ENCODE measurements around the gene HSPA12A.

Gene HSPA12A

DNA sequence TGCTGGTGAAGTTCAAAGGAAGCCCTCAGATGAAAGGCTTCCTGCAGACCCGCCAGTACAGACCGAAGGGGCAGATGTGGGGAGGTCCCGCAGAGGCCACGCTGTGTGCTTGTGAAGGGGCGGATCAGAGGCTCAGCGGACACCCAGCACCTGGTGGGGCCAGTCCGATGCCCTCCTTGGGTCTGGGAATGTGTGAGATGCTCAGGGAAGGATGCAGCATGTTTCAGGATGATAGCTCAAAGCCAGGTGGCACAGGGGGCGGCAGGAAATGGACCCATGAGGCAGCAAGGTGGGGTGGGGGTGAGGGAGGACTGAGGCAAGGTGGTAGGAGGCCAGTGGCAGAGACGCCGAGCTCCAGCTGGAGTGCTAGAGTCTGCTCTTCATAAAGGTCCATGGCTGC is 27.9 kb upstream of the HSPA12A start:
- no peak for DNase-seq

DNA sequence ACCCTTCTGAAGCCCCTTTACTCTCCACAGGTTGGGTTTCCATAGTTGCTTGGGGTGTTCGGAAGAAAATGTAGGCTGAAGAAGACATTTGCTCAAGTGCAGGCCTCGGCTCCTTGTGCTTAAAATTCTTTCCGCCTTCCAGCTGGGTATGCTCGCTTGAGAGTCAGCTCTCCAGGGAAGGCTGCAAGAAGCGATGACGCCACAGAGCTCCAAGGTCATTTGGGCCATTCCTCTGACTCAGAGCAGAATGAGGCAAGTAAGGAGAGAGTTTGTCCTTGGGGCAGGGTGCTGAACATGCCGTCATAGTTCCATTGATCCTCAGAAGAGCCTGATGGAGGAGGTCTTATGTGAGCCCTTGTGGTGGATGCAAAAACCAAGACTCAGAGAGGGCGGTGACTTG is 27.4 kb upstream of the HSPA12A start:
- DNase-seq, result no peak

DNA sequence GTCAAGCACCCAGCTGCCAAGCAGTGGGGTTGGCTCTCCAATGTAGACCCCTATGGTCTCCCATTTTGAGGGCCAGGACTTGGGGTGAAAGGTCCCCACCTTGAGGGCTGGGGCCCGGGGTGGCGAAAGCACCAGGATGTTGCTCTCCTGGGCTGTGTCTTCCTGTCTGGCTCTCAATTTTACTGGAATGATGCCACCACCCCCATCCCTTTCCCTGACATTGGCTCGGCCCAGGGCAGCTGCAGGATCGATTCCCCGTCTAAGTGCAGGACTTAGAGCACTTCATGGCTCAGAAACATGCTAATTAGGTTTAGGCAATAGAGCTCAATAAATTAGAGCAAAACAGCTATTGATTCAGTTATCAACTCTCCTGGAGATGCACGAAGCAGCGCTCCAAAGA is 27.0 kb upstream of the HSPA12A start:
- DNase-seq, result no peak

DNA sequence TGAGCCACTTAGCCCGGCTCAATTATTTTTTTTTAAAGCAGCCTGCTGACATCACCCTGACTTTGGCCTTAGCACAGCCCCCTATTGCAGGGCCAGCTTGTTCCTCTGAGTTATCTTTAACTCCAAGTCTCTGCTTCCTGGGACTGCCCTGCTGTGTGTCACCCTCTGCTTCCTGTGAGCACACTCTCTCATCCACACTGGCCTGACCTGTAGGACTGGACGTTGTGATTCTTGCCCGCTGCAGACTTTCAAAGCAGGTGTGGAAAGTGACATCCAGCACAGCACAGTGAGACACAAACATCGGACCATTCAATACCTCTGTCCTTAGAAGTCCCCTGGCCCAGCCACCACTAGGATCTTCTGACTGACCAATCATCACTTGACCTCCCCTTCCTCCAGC is 26.4 kb upstream of the HSPA12A start:
- DNase-seq, result no peak

DNA sequence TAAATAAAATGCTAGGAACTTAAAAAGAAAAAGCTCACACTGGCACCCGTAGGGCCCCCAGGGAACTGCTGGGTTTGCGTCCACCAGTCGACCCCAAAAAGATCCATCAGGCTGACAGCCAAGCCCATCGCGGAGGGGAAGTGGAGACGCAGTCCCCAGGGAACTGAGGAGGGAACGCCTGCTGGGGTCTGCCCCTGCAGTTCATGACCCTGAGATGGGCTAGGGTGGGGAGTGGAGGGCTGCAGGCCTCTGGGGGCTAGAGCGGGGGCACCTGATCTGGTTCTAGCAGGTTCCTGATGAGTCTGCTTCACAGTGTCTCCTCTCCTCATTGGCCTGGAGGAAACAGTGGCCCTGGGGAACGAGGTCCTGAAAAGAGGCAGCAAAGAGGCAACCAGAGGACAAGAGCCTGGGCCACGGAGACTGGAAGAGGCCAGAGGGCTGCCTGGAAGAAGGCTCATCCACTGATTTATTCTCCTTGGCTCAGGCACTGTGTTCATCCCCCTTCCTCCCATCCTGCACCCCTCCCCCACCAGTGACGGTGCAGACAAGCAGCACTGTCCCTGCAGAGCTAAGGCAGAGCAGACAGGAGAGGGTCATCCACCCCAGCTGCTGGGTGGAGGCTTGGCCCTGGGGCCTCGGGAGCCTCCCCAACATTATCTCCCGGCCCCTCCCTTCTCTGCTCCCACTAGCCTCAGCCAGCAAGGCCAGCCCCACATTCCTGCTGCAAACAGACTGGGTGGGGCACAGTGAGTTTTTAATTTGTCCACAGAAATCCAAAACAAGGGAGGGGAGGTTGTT is 24.7 kb upstream of the HSPA12A start:
- no peak for DNase-seq

DNA sequence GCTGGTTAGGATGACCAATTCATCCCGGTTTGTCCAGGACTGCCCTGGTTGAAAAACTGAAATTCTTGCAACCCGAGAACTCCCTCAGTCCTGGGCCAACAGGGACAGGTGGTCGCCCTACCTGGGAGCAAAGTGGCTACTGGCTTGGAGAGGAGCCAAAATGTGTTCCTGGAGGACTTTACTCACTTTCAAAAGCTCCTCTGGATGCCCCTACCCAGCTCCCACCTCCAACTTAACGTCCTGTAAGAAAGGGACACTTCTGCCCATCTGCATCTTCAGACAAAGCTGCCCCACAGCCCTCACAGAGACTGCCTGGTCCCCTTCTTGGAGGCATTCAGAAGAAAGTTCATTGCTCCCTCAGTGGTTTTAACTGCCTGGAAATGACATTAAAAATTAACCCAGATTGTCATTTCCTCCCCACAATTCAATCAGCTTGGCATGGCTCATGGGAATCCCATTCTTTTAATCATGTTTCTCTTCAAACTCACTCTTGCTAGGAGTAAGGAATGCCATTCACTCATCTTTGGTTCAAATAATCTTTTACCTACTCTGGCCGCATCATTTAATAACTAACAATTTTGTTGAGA is 24.0 kb upstream of the HSPA12A start:
- DNase-seq, result no peak

DNA sequence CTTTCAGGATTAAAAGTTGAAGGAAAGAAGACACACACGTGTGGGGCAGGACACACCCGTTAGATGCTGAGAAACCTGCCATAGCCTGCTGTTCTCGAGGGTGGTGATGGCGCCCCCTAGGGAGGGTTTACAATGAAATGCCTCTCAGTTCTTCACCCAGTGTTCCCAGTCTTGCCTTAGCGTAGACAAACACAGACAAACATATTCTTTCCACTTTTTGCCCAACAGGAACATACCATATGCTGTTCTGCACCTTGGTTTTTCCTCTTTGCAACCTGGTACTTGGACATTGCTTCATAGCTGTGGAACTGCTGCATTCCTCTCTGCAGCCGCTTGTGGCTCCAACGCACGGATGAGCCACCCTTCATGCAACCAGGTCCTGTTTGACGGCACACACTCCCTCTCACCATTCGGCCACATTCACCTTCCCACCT is 23.3 kb upstream of the HSPA12A start:
- peak; percentile 50 to 79 (median 54) for DNase-seq

DNA sequence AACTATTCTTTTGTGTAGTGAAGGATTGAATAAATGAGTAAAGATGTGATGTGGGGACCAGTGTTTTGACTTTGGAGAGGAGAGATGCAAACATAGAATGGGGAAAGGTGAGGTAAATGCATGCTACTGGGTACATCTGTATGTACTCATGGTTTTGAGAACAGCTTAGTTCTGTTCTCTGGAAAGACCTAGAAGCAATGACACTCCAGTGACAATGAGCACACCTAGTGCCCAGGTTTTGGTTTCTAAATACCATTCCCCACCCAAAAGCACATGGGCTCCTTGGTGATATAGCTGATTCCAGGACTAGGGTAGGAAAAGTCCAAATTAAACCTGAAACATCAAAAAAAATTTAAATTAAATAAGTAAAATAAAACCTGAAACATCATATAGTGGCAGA is 22.6 kb upstream of the HSPA12A start:
- no peak for DNase-seq

DNA sequence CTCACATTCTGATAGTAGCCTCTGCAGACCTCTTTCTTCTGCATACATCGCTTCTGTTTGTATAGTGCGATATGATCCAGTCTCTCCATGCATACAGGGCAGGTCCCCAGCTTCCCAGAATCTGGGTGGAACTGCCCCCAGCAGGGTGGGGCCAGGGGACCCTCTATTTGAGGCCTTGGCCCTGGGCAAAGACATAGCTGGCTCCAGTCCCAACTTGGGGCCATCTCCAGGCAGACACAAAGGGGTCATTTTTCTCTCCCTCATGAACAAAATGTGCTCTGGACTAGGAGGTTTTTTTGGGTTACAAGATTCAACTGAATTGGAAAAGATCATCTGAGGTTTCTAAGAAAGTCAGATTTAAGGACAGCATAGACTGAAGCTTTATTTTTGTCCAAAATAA is 21.1 kb upstream of the HSPA12A start:
- no peak for DNase-seq

DNA sequence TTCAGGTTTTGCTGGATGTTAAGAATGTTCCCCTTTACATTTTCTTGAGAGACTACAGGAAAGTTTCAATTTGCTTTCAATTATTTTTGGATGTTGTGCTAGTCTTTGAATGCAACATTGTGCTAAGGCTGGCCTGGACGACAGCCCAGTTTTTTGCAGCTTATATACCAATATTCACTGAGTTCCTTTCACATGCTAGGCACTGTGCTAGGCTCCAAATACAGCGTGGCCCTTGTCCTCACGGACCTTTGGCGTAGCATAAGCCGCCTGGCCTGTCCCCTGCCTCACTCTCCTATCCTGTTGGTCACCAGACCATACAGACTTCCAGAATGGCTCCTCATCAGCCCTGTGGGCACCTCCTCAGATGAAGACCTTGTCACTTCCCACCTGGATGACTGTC is 19.5 kb upstream of the HSPA12A start:
- DNase-seq, result no peak

DNA sequence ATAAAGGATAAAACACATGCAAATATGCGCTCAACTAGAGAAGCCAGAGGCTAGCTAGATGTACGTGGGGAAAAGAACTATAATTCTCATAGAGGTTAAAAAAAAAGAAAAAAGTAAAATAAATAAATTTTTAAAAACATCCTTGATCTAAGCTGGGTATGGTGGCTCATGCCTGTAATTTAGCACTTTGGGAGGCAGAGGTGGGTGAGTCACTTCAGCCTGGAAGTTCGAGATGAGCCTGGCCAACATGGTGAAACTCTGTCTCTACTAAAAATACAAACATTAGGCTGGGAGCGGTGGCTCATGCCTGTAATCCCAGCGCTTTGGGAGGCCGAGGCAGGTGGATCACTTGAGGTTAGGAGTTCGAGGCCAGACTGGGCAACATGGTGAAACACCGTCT is 18.6 kb upstream of the HSPA12A start:
- DNase-seq, result no peak

DNA sequence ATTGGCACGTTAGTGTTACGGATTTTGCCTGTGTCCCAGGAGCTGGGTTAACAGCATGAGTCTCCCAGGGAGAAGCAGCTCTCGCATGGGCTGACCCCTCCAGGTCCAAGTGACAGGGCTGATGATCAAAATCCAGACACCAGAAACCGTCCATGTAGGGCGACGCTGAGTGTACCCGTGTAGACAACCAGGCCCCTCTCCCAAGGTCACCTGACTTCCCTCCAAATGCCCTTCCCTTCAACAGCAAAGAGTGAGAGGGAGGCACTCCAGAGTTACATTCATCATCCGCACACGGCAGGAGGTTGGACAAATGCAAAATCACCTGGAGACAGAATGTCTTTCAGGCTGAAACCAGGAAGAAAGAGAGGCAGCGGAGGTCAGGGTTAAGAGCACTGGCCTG is 14.9 kb upstream of the HSPA12A start:
- no peak for DNase-seq

DNA sequence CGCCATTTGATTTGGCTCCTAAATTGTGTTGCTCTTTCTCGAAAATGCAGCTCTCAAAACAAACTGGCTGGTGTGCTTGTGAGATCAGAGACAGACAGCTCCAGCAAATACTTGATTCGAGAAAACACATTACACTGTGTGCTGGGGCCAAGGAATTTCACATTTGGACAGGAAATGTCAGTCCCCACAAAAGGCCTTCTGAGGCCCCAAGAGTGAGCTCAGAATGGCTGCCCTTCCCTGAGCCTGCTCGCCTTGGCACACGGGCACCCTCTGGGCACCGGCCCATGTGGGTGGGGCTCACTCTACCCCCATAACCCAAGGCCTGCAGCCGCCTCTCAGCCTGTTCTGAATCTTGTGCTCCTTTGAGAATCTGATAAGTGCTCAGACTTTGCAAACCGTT is 13.9 kb upstream of the HSPA12A start:
- DNase-seq, result no peak

DNA sequence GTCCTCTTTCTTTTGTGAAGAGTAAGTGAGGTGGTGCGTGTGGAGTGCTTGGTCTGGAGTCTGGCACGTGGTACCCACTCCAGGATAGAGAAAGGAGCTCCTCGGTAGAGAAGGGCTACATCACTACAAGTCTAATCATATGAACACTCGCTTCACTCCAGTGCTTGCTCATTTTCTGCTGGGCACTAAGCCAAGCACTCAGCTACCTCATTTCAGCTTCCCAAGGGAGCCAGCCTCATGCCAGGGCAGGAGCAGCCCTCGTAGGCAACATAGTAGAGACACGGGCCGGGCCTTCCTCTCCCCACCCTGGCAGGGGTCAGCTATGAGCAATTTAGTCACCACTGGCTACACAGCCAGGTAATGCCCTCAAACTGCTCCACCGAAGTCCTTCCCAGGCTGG is 11.4 kb upstream of the HSPA12A start:
- DNase-seq, result no peak

DNA sequence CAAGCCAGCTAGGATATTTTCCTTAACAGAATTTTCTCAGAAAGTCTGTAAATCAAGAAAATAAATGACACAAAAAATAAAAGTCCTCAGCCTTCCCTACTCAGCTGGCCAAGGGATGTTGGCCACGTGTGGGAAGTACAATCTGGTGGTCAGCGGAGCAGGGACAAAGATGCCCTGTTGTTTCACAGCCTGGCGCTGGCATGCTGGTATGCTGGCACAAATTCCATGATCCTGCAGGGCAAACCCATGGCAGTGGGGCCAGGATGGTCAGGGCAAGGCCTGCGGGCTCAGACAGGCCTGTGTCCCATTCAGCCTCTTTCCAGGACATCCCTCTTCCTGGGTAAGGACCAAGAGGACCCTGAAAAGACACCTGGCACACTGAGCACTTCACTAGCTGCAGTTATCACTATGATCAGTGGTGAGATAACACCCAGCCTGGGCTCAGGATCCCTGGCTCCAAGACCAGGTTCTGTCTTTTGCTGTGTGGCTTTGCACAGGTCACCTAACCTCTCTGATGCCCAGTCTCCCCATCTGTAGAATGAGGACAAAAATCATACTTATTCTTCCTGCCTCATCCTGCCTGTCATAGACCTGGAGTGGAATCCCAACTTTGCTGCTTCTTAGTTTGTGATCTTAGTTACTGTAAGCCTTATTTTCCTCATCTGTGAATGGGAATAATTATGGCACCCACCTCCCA is 10.8 kb upstream of the HSPA12A start:
- no peak for DNase-seq

DNA sequence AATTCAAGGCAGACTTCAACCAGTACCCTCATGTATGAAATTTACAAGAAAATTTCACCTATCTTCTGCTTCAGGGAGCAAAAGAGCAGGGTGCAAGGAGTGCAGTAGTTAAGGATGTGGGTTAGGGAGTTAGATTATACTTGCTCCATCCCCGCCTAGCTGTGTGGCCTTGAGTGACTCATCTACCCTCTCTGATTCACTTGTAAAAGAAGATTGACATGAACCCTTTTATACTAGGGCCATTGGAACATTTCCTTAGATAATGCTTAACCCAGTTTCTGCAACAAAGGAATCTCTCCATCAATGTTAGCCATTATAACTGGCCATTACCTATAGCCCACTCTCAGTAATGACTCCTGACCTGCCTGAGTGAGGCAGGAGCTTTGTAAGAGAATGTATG is 10.2 kb upstream of the HSPA12A start:
- no peak for DNase-seq

DNA sequence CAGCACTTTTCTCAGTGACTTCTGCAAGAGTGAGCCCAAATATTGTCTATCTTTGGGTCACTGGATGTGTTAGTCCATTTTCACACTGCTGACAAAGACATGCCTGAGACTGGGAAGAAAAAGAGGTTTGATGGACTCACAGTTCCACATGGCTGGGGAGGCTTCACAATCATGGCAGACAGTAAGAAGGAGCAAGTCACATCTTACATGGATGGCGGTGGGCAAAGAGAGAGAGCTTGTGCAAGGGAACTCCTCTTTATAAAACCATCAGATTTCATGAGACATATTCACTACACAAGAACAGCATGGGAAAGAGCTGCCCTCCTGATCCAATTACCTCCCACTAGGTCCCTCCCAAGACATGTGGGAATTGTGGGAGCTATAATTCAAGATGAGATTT is 6.1 kb upstream of the HSPA12A start:
- DNase-seq, result no peak

DNA sequence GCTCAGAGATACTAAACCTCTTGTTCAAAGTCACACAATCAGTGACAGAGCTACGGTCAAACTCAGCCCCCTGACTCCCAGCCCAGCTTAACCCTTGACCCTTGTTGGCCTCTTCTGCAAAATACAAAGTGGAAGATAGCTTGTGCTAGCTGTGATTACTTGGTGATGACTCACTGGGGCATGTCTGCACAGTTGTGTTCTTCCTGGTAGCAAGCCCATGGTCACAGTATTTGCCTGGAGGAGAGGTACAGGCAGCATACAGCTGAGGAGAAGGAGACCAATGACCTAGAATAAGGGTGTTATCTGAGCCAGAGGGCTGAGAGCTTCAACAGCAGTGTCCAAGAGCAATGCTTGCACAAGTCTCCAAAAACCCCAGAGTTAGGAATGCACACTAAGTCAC is 5.7 kb upstream of the HSPA12A start:
- DNase-seq, result peak; percentile 15 to 32 (median 26)

DNA sequence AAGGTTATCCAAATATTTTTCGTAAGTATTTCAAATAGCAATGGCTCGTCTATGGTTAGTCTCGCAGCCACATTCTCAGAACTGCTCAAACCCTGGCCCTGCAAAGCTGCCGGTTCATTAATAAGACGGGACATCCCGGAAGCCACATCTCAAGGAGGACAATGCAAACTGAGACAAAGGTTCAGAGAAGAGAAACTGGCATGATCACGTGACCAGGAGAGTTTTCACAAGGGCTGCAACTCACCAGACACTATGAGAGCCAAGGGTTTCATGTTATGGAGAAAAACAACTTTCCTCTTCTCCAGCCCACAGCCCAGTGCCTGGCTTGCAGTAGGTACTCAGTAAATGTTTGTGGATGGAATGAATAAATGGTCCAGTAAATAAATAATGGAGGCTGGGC is 5.0 kb upstream of the HSPA12A start:
- no peak for DNase-seq

DNA sequence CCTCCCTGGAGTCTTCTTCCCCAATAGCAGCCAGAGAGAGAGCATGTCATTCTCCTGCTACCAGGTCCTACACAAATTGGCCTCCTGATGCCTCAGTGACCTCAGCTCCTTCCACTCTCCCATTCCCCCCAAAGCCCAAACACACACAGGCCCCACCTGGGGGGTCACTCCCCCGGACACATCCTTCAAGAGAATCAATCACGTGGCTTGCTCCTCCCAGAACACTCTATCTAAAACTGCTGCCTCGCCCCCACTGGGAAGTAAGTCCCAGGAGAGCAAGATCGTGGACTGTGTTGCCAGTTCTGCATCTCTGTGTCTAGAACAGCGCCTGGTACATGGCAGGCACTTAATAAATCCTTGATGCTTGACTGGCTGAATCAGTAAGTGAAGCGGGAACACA is 2.5 kb upstream of the HSPA12A start:
- DNase-seq, result no peak

DNA sequence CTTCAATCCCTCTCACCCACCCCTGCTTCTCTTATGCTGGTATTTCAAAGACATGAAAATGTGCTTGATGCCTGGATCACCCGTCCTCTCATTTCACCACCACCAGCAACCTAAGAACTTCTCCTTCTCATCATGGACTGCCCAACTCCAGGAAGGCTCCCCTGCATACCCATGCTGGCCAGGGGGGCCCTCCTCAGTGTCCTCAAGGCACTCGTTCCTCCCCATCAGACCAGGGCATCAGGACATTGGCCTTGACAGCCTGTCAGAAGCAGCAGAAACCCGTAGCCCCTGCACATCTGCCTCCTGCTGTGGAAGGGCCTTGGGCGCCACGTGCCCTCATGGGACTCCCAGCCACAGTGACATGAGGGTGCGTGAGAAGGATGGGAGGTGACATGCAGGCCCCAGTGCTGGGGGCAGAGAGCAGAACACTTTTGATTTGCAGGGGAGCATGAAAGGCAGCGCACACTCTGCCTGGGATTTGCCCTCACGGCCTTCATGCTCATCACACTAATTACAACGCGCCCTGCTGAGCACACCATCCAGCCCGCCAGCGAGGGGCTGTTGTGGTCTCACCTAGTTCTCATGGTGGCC is 1.9 kb upstream of the HSPA12A start:
- no peak for DNase-seq

DNA sequence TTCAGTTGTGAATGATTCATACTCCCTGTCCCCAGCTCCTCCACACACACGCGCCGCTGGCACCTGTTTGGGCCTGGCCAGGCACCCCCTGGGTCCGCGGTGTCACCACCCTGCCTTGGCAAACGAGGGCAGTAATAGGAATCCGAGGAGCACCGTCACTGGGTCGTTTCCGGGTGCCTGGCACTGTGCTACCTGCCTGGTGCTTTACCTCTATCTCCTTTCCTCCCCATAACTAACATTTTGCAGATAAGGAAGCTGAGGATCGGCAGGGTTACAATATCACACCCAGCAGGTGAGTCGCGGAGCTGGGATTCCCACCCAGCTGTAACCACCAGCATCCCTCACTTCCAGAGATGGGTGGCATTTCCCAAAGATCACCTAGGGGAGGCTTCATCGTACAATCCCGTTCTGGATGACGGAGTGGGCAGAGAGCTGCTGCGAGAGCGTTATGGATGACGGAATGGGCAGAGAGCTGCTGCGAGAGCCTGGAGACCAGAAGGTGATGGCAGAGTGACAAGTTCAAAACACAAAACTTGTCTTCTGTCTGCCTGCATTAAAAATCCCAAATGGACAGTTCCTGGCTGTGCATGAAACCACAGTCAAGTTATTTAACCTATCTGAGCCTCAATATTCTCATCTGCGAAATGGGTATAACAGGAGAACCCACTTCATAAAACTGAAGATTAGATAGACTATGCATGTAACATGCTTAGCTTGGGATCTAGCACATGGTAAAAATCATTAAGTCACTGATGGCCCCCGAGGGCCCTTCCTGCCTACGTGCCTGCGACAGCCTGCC is 1.1 kb upstream of the HSPA12A start:
- no peak for DNase-seq

Measured in suppressor macrophage treated with lipopolysaccharide for 1 hour (primary cell).